HFFc6 (cell line): Measurements from ENCODE around the gene RNF115. TPM values are rescaled to one million over a fixed set of nuclear protein-coding genes. Genes with fewer than 3 reads are reported as not detected.
"Not testable (repeated sequence)": the region's sequence is repeated elsewhere in the genome, so short reads cannot be mapped to it uniquely, and the experiment has no call there.

ENCODE experiments used
- DNase-seq: peaks from one replicate; pipeline ENCODE4 v3.0.0-alpha.2; 2018
- H3K27ac Mint-ChIP-seq: 2 replicates; pipeline ENCODE4 v1.8.0; 2020; ENCODE audit warnings: mild to moderate bottlenecking, mixed read lengths
- H3K27me3 Mint-ChIP-seq: 2 replicates; pipeline ENCODE4 v1.8.0; 2021; ENCODE audit warnings: mild to moderate bottlenecking, moderate library complexity, mixed read lengths; ENCODE audit not compliant: insufficient read depth
- H3K36me3 Mint-ChIP-seq: 2 replicates; pipeline ENCODE4 v1.8.0; 2021; ENCODE audit warnings: low read depth, mixed read lengths
- H3K4me1 Mint-ChIP-seq: 2 replicates; pipeline ENCODE4 v1.8.0; 2020; ENCODE audit warnings: low read depth, mixed read lengths
- H3K4me3 Mint-ChIP-seq: 2 replicates; pipeline ENCODE4 v1.8.0; 2020; ENCODE audit warnings: mild to moderate bottlenecking, moderate library complexity, mixed read lengths
- H3K9me3 Mint-ChIP-seq: 2 replicates; pipeline ENCODE4 v1.8.0; 2020; ENCODE audit warnings: mild to moderate bottlenecking, mixed read lengths
- CTCF ChIP-seq: fragments of 200-600 bp; sonication (generic); IDR thresholded peaks from 2 replicates; pipeline ENCODE4 v1.5.0; 2021; ENCODE audit warnings: antibody characterized with exemption, mild to moderate bottlenecking
- total RNA-seq, 6 experiments: library from RNA; stranded (reverse); fragmentation: NEBNext Ultra II Directional; extraction: Animal tissue kit (Norgen Biotek cat#: 25700); gene quantifications; 2 replicates in 1 of 6; 3 replicates in 5 of 6; pipeline ENCODE4 v1.2.3, GENCODE V29; 2021

The RNF115 gene
- total RNA-seq, 6 experiments from 2014 or later: 14.0 to 23.0 (median 21.2) TPM

GRCh38 chr1:145736191-145736590, 87.7 kb downstream of the RNF115 start:
- peaks cover 68% of the 10 kb centered on the region for H3K36me3 Mint-ChIP-seq
- no peak overlapping the region for H3K4me3 Mint-ChIP-seq
- peak overlapping the region; percentile 60 for H3K27ac Mint-ChIP-seq
- DNase-seq: no peak
- H3K4me1 Mint-ChIP-seq: peaks cover 91% of the 10 kb centered on the region
- H3K9me3 Mint-ChIP-seq: peaks cover 8% of the 10 kb centered on the region
- no peak for TF ChIP-seq CTCF
- no peaks in the 10 kb centered on the region; the same call in 1 of the 2 replicates for H3K27me3 Mint-ChIP-seq

- Mint-ChIP-seq H3K27ac (no peak overlapping the region), H3K36me3 (peaks cover 41% of the 10 kb centered on the region), H3K9me3 (no peaks in the 10 kb centered on the region), H3K4me3 (no peak overlapping the region), H3K27me3 (peaks cover 2% of the 10 kb centered on the region; the same call in 1 of the 2 replicates), H3K4me1 (peaks cover 64% of the 10 kb centered on the region)
- no peak for TF ChIP-seq CTCF
- DNase-seq: no peak
Observed at GRCh38 chr1:145730900-145731299, 93.0 kb downstream of the RNF115 start.

- Mint-ChIP-seq H3K4me1 (peaks cover 59% of the 10 kb centered on the region), H3K36me3 (peaks cover 37% of the 10 kb centered on the region), H3K27ac (no peak overlapping the region), H3K4me3 (no peak overlapping the region), H3K27me3 (peaks cover 2% of the 10 kb centered on the region; the same call in 1 of the 2 replicates), H3K9me3 (no peaks in the 10 kb centered on the region)
- TF ChIP-seq CTCF: no peak
- DNase-seq: no peak
Observed at GRCh38 chr1:145730467-145730866, 93.4 kb downstream of the RNF115 start.

- Mint-ChIP-seq H3K4me1 (peaks cover 56% of the 10 kb centered on the region), H3K4me3 (peak overlapping the region; percentile 50; the same call in 1 of the 2 replicates), H3K27me3 (peaks cover 2% of the 10 kb centered on the region; the same call in 1 of the 2 replicates), H3K9me3 (no peaks in the 10 kb centered on the region), H3K27ac (peak overlapping the region; percentile 51), H3K36me3 (peaks cover 32% of the 10 kb centered on the region)
- no peak for TF ChIP-seq CTCF
- DNase-seq: peak; percentile 22
Observed at GRCh38 chr1:145729666-145730436, 94.0 kb downstream of the RNF115 start.

- H3K36me3 Mint-ChIP-seq: peaks cover 26% of the 10 kb centered on the region
- TF ChIP-seq CTCF: no peak
- no peaks in the 10 kb centered on the region for H3K9me3 Mint-ChIP-seq
- no peak overlapping the region for H3K27ac Mint-ChIP-seq
- no peak for DNase-seq
- H3K4me1 Mint-ChIP-seq: peaks cover 49% of the 10 kb centered on the region
- H3K27me3 Mint-ChIP-seq: peaks cover 2% of the 10 kb centered on the region; the same call in 1 of the 2 replicates
- H3K4me3 Mint-ChIP-seq: no peak overlapping the region; the same call in 1 of the 2 replicates
Observed at GRCh38 chr1:145729196-145729595, 94.7 kb downstream of the RNF115 start.

GRCh38 chr1:145726193-145726592, 97.7 kb downstream of the RNF115 start:
- H3K27me3 Mint-ChIP-seq, H3K27ac Mint-ChIP-seq, H3K9me3 Mint-ChIP-seq, DNase-seq, H3K4me3 Mint-ChIP-seq, H3K36me3 Mint-ChIP-seq: not testable (repeated sequence)
- H3K4me1 Mint-ChIP-seq: peaks cover 34% of the 10 kb centered on the region
